BE2C (cell line): Measurements from ENCODE around the gene SYNGR3. TPM values are rescaled to one million over a fixed set of nuclear protein-coding genes. Genes with fewer than 3 reads are reported as not detected.
A peak's percentile ranks its signal among the peaks of the same experiment; 100 is the strongest.

Source experiments
- DNase-seq: peaks from one replicate; pipeline ENCODE4 v3.0.0-alpha.2; 2020
- H3K27me3 ChIP-seq: fragments of 250-450 bp; sonication (Bioruptor Pico); 2 replicates; pipeline ENCODE4 v1.5.1; 2020; ENCODE audit warnings: mild to moderate bottlenecking
- H3K36me3 ChIP-seq: fragments of 250-450 bp; sonication (Bioruptor Pico); 2 replicates; pipeline ENCODE4 v1.5.1; 2020; ENCODE audit warnings: mild to moderate bottlenecking
- H3K4me1 ChIP-seq: fragments of 250-450 bp; sonication (Bioruptor Pico); 2 replicates; pipeline ENCODE4 v1.5.1; 2020
- H3K4me3 ChIP-seq: 2 replicates; pipeline ENCODE4 v1.5.1; 2011; ENCODE audit warnings: low read depth, low read length
- H3K9me3 ChIP-seq: fragments of 250-450 bp; sonication (Bioruptor Pico); 2 replicates; pipeline ENCODE4 v1.5.1; 2020
- CTCF ChIP-seq: IDR thresholded peaks from 2 replicates; pipeline ENCODE4 v1.5.1; 2012; ENCODE audit warnings: mild to moderate bottlenecking, low read depth, low read length
- polyA plus RNA-seq: library from polyadenylated mRNA; unstranded; fragments of >200 nt; gene quantifications from one replicate; pipeline ENCODE4 v1.2.1, GENCODE V29; 2012; ENCODE audit warnings: low read depth, missing spikeins; ENCODE audit not compliant: insufficient read length, insufficient read depth

SYNGR3 gene
- polyA plus RNA-seq, result 10.0 TPM

DNA sequence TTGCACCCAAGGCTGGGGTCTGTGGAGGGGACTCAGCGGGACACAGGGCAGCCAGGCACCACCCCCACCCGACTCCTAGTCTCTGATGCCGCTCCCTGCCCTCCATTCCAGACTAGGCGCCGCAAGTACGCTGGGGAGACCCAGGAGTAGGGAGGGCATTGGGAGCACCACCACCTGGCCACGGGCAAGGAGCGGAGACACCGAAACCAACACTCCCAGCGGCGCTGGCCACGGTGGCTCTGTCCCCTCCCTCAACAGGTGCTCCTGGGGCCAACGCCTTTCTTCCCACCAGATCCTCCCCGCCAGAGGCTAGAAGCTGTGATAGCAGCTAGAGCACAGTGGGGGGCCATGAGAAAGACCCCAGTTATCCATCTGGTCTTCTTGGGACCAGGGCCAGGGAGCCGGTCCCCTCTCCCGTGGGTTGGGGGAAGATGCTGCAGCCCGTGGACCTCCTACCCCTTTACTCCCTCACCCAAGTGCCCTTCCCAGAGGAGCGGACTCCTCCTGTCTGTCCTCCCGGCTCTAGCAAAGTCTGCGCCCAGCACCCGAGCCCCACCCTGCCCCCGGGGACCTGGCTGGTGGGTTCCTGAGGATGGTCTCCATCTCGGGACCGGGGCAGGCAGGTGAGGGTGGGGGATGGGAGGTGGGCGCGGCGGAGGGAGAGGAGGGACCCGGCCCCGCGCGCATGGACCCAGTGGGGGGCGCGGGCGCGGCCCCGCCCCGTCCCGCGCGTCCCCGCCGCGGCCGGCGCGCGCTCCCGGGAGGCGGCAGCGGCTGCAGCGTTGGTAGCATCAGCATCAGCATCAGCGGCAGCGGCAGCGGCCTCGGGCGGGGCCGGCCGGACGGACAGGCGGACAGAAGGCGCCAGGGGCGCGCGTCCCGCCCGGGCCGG is at the start of gene SYNGR3:
Gene SYNGR3, plus strand, starts transcription at position 762 of the 892 bp plus-strand sequence. CDS start 133 bp downstream, outside the sequence.
- no peaks in the 10 kb centered on the region for H3K4me1 ChIP-seq
- peaks cover 17% of the 10 kb centered on the region for H3K36me3 ChIP-seq
- peaks cover 29% of the 10 kb centered on the region for H3K27me3 ChIP-seq
- peak within 1 kb of the TSS; percentile 46 for H3K4me3 ChIP-seq
- peaks cover 10% of the 10 kb centered on the region for H3K9me3 ChIP-seq
- no peak for TF ChIP-seq CTCF
- DNase-seq, result no peak

GRCh38 chr16:1940273-1941161 is 49.3 kb upstream of the SYNGR3 start:
- no peaks in the 10 kb centered on the region for H3K9me3 ChIP-seq
- H3K27me3 ChIP-seq, result no peaks in the 10 kb centered on the region
- no peak for TF ChIP-seq CTCF
- peaks cover 5% of the 10 kb centered on the region; the same call in 1 of the 2 replicates for H3K4me1 ChIP-seq
- no peak for DNase-seq
- no peak overlapping the region for H3K4me3 ChIP-seq
- peaks cover 6% of the 10 kb centered on the region; the same call in 1 of the 2 replicates for H3K36me3 ChIP-seq

DNA sequence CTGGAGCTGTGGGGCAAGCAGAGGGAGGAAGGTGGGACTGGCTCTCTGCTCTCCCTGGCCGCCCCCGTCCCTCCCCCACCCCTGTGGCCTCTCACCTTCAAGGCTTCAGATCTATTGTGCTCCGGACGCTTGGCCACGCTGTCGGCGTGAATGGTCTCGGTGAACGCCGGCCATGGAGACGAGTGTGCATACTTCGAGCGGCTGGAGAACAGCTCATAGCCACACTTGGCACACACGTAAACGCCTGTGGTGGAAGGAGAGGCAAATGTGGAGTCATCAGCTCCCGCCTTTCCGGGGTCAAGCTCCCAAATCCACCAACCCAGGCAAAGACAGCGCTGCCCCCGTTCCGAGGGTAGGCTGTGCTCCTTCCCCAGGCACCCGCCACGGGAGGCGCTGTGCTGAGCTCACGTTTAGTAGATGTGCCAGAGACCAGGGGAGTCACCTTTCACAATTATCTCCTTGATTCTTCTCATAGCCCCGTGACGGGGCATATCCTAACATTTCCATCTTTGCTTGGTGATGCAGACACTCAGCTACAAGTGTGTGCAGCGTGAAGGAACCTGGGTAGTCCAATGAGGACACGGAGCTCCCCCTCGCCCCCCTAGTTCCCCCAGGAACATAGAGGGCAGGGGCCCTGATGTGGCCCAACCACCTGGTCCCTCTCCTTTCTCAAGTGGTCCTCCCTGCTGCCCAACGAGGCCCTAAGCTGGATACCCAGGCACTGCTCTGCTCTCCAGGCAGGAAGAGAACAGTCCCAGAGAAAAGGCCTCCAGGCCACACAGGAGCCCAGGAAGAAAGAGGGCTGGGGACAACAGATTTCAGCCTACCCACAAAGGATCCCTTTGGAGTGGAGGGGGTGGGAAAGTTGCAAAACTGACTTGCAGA is 48.4 kb upstream of the SYNGR3 start:
- peak; percentile 23; the same call in 1 of the 2 replicates for TF ChIP-seq CTCF

DNA sequence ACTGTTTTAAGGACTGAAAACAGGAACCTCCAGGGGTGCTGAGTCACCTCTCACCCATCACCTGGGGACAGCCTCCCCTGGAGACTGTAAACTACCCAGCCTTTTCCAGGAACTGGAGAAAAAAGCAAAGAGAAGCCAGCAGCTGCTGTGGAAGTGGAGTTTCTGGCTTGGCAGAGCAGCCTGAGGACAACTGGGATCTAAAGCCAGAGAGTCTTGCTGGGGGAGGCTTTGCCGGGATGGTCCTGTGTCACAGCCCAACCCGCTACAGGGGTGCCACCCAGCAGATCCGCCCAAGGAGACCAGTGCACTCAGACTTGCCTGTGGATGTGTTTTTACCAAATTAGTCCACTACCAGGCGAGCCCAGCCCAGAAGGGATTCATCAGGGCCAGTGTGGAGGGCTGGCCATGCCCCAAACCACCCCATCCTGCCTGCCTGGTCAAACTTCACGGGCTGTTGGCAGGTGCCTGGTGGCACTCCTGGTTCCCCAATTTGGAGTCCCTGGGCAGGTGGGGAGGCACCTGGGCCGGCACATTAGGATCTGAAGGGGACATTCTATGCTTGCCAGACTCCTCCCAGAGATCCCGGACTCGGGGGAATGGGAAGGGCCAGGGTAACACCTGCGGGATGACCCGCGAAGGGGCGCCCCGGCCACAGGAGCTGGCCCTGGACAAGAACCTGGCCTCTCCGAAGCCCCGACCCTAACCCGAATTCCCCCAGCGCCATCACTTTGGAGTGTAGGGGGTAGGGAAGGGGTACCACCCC is 47.5 kb upstream of the SYNGR3 start:
- DNase-seq, result no peak
- Histone ChIP-seq H3K36me3 (peaks cover 6% of the 10 kb centered on the region; the same call in 1 of the 2 replicates), H3K9me3 (no peaks in the 10 kb centered on the region), H3K27me3 (no peaks in the 10 kb centered on the region), H3K4me1 (peaks cover 5% of the 10 kb centered on the region; the same call in 1 of the 2 replicates), H3K4me3 (peak overlapping the region; percentile 83)
- no peak for TF ChIP-seq CTCF

More for the DNA sequence above, 48.4 kb upstream of the SYNGR3 start:
- Histone ChIP-seq H3K36me3 (peaks cover 6% of the 10 kb centered on the region; the same call in 1 of the 2 replicates), H3K4me1 (peaks cover 5% of the 10 kb centered on the region; the same call in 1 of the 2 replicates), H3K9me3 (no peaks in the 10 kb centered on the region), H3K27me3 (no peaks in the 10 kb centered on the region), H3K4me3 (no peak overlapping the region)
- no peak for DNase-seq
